GM12878 (cell line): ENCODE data around the gene MED25. TPM values are rescaled to one million over a fixed set of nuclear protein-coding genes. Genes with fewer than 3 reads are reported as not detected.
A peak's percentile ranks its signal among the peaks of the same experiment; 100 is the strongest.

ENCODE experiments used
- ATAC-seq: fragments of 200-7000 bp; cut with Tn5 transposase; 3 replicates; pipeline ENCODE4 v1.9.1; 2020; ENCODE audit warnings: mild to moderate bottlenecking, moderate library complexity
- BruUV-seq: library from RNA; stranded (reverse); fragments of 400-500 nt; replicated peaks from 2 replicates; lab custom pipeline; 2021; lab: Mats Ljungman, UMichigan
- CTCF ChIA-PET: fragments of 300-600 bp; sonication (Branson Sonifier 250); formaldehyde crosslinking; extraction: SDS; loops from one replicate; lab custom pipeline; 2021; ENCODE audit warnings: inconsistent platforms; lab: Yijun Ruan, JAX
- POLR2A ChIA-PET: fragments of 350-600 bp; formaldehyde crosslinking; extraction: SDS; loops from one replicate; lab custom pipeline; 2021; ENCODE audit warnings: inconsistent platforms; lab: Charles Lee
- RAD21 ChIA-PET: fragments of 300-600 bp; sonication (Branson Sonifier 250); formaldehyde crosslinking; loops from one replicate; lab custom pipeline; 2023; ENCODE audit warnings: antibody characterized with exemption; ENCODE audit not compliant: unreplicated experiment; lab: Charles Lee
- SMC1A ChIA-PET: fragments of 300-600 bp; sonication (Branson Sonifier 250); formaldehyde crosslinking; loops from one replicate; lab custom pipeline; 2023; ENCODE audit not compliant: unreplicated experiment, uncharacterized antibody; lab: Charles Lee
- DNase-seq: peaks from one replicate; pipeline ENCODE4 v3.0.0-alpha.2; 2011; ENCODE audit warnings: low read depth, low spot score
- FAIRE-seq: peaks from 3 replicates; lab custom pipeline; 2011; peaks lifted over from hg19 to GRCh38; lab: Jason Lieb, UNC
- H2AFZ ChIP-seq: 2 replicates; pipeline ENCODE4 v1.6.0; 2011; ENCODE audit warnings: low read depth, low read length, control low read depth; ENCODE audit not compliant: control insufficient read depth
- H3K27ac ChIP-seq: 2 replicates; pipeline ENCODE4 v1.5.1; 2011; ENCODE audit warnings: control low read depth; ENCODE audit not compliant: control insufficient read depth, insufficient read depth
- H3K27me3 ChIP-seq, 2 experiments: replicated peaks in 1 of 2; 2 replicates each; pipeline versions ENCODE4 v1.6.0 to v1.6.1; 2011; ENCODE audit warnings: low read length in 1 of 2; ENCODE audit not compliant: control insufficient read depth in 2 of 2, insufficient read depth in 2 of 2
- H3K36me3 ChIP-seq, 2 experiments: 2 replicates each; pipeline ENCODE4 v1.5.1; 2011; ENCODE audit warnings: low read length in 1 of 2; ENCODE audit not compliant: control insufficient read depth in 2 of 2, insufficient read depth in 2 of 2
- H3K4me1 ChIP-seq: 2 replicates; pipeline ENCODE4 v1.6.1; 2011; ENCODE audit warnings: mild to moderate bottlenecking, low read length, moderate library complexity, mixed read lengths; ENCODE audit not compliant: control insufficient read depth, insufficient read depth
- H3K4me2 ChIP-seq: 2 replicates; pipeline ENCODE4 v1.6.0; 2011; ENCODE audit warnings: control low read depth; ENCODE audit not compliant: control insufficient read depth, insufficient read depth
- H3K4me3 ChIP-seq: fragments of 200-600 bp; sonication (generic); 2 replicates; pipeline ENCODE4 v1.5.1; 2016
- H3K79me2 ChIP-seq: 2 replicates; pipeline ENCODE4 v1.6.0; 2011; ENCODE audit warnings: low read length; ENCODE audit not compliant: control insufficient read depth, insufficient read depth
- H3K9ac ChIP-seq: 2 replicates; pipeline ENCODE4 v1.8.0; 2011; ENCODE audit warnings: low read length, control low read depth, mixed read lengths; ENCODE audit not compliant: control insufficient read depth, insufficient read depth
- H3K9me3 ChIP-seq: replicated peaks from 3 replicates; pipeline ENCODE4 v1.5.1; 2011; ENCODE audit warnings: mild to moderate bottlenecking, low read length; ENCODE audit not compliant: control insufficient read depth, insufficient read depth
- H4K20me1 ChIP-seq: 2 replicates; pipeline ENCODE4 v1.6.0; 2011; ENCODE audit not compliant: control insufficient read depth, insufficient read depth
- ATF2 ChIP-seq: IDR thresholded peaks from 2 replicates; pipeline ENCODE4 v1.6.1; 2012; ENCODE audit warnings: low read length, inconsistent platforms
- BACH1 ChIP-seq: fragments of 450-650 bp; IDR thresholded peaks from 2 replicates; pipeline ENCODE4 v1.6.1; 2017; ENCODE audit warnings: mild to moderate bottlenecking, borderline replicate concordance
- HDGF ChIP-seq: fragments of 450-650 bp; IDR thresholded peaks from 2 replicates; pipeline ENCODE4 v1.6.1; 2016; ENCODE audit warnings: antibody characterized with exemption
- KAT2A ChIP-seq: conservative IDR thresholded peaks from 2 replicates; pipeline ENCODE4 v1.6.1; 2011; ENCODE audit warnings: low read depth, low read length; ENCODE audit not compliant: control insufficient read depth
- KLF5 ChIP-seq: fragments of 450-650 bp; IDR thresholded peaks from 2 replicates; pipeline ENCODE4 v1.6.1; 2014; ENCODE audit warnings: mild to moderate bottlenecking; ENCODE audit not compliant: partially characterized antibody
- NR2C1 ChIP-seq: fragments of 450-650 bp; IDR thresholded peaks from 2 replicates; pipeline ENCODE4 v1.6.1; 2017; ENCODE audit warnings: antibody characterized with exemption, mild to moderate bottlenecking, moderate library complexity
- PML ChIP-seq: IDR thresholded peaks from 2 replicates; pipeline ENCODE4 v1.6.1; 2012; ENCODE audit warnings: low read length, inconsistent platforms
- RELB ChIP-seq: fragments of 450-650 bp; IDR thresholded peaks from 2 replicates; pipeline ENCODE4 v1.6.1; 2017; ENCODE audit warnings: low read depth, mild to moderate bottlenecking, moderate library complexity
- STAT1 ChIP-seq: fragments of 450-650 bp; conservative IDR thresholded peaks from 2 replicates; pipeline ENCODE4 v1.6.1; 2014; ENCODE audit warnings: antibody characterized with exemption, mild to moderate bottlenecking
- ZNF217 ChIP-seq: fragments of 450-650 bp; IDR thresholded peaks from 2 replicates; pipeline ENCODE4 v1.6.1; 2017; ENCODE audit warnings: antibody characterized with exemption, mild to moderate bottlenecking
- WGBS: methylation state at CpG from one replicate; pipeline ENCODE4 v1.1.6; 2016; ENCODE audit warnings: low lambda C conversion rate; ENCODE audit not compliant: insufficient replicate concordance, insufficient coverage; ENCODE audit errors: missing lambda C conversion rate; 5-methylcytosine and 5-hydroxymethylcytosine counted together
- in situ Hi-C: fragments of 300-500 bp; cut with MboI; formaldehyde crosslinking; loops from 9 replicates; pipeline ENCODE4 v1.14.3; 2018; ENCODE audit warnings: mixed read lengths
- intact Hi-C: fragments of 100-400 bp; cut with micrococcal nuclease; formaldehyde crosslinking; loops from one replicate; pipeline ENCODE4 v1.14.2; 2022; ENCODE audit not compliant: unreplicated experiment
- polyA plus RNA-seq, 11 experiments: library from polyadenylated mRNA; depleted of rRNA in 4 of 11; unstranded in 6 of 11; stranded (reverse) in 5 of 11; fragments of >200 nt; fragmentation: Nextera tagmentation in 4 of 11; fragmentation: Illumina TruSeq in 1 of 11; extraction: Ambion mirVana in 4 of 11; extraction: Trizol in 1 of 11; gene quantifications; 1 replicate in 1 of 11; 2 replicates in 10 of 11; pipeline versions ENCODE4 v1.2.1 to v1.2.3, GENCODE V29; 2011 to 2016; ENCODE audit warnings: inconsistent platforms in 2 of 11, missing spikeins in 2 of 11, low read depth in 1 of 11
- total RNA-seq, 4 experiments: library from RNA; depleted of rRNA in 3 of 4; stranded (reverse); fragments of >200 nt in 3 of 4; fragmentation: Illumina TruSeq in 1 of 4; extraction: Trizol in 1 of 4; gene quantifications; 2 replicates each; pipeline versions ENCODE4 v1.2.1 to v1.2.3, GENCODE V29; 2013 to 2021

MED25 gene
- total and polyA plus RNA-seq, 10 of the 15 experiments (the other 5 are each of a cell fraction or from before 2014, with no cell fraction given), result 3.5 to 53.9 (median 17.1) TPM

- no peak for ATAC-seq
- no peaks in the 10 kb centered on the region for H3K9me3 ChIP-seq
- ChIA-PET POLR2A (interaction anchor here (0.6 to 1.8 kb wide), 6 partner anchors 13 to 172 kb away, joined by 4 to 6 read pairs (median 4); partner anchors contain the start of genes AKT1S1, PTOV1, RRAS and TBC1D17), SMC1A (interaction anchor here (1.2 to 2.3 kb wide), 5 partner anchors 46 to 136 kb away, joined by 3 to 6 read pairs (median 4); partner anchors contain the start of genes AP2A1 and ATF5), RAD21 (interaction anchor here (1.4 kb wide), 2 partner anchors 38 to 57 kb away, joined by 4 to 12 read pairs; no protein-coding TSS in a partner anchor), CTCF (interaction anchor here (1.2 to 1.4 kb wide), 2 partner anchors 36 to 78 kb away, joined by 3 to 6 read pairs; no protein-coding TSS in a partner anchor)
- TF ChIP-seq NR2C1, result no peak
- no peak for TF ChIP-seq HDGF
- no peak for TF ChIP-seq ZNF217
- TF ChIP-seq RELB, result no peak
- TF ChIP-seq BACH1, result no peak
- no peak for TF ChIP-seq STAT1
- TF ChIP-seq PML, result no peak
- TF ChIP-seq KAT2A, result no peak
- TF ChIP-seq KLF5, result no peak
- no peak for TF ChIP-seq ATF2
- 41% methylated on average over 11 of the region's 11 CpGs for WGBS
- H3K4me3 ChIP-seq, result peak overlapping the region; percentile 86
- H3K79me2 ChIP-seq, result no peaks in the 10 kb centered on the region
- DNase-seq, result no peak
- H3K27ac ChIP-seq, result peak overlapping the region; percentile 69
- peak; percentile 31 for FAIRE-seq
- intact Hi-C loops (loop anchor here (2.0 kb wide), 1 partner anchor 38 kb away; the partner anchor contains the start of gene PTOV1), in situ Hi-C loops (no loop called here)
- no peaks in the 10 kb centered on the region for H3K36me3 ChIP-seq
- H3K4me1 ChIP-seq, result peaks cover 7% of the 10 kb centered on the region; the same call in 1 of the 2 replicates
- BruUV-seq, result TSS peak; percentile 91
- peak overlapping the region; percentile 88 for H3K4me2 ChIP-seq
- H4K20me1 ChIP-seq, result no peaks in the 10 kb centered on the region
- no peaks in the 10 kb centered on the region for H3K27me3 ChIP-seq
- H2AFZ ChIP-seq, result peak overlapping the region; percentile 94
- H3K9ac ChIP-seq, result peak overlapping the region; percentile 76
Measured at GRCh38 chr19:49812452-49812996, 5.6 kb upstream of the MED25 start.
